ENCODE measurements around the gene ADGRF3.

GRCh38 chr2:26312471-26312870, 34.1 kb downstream of the ADGRF3 start:
- no peak for TF ChIP-seq CTCF (IDR thresholded peaks at IDR 0.05)
- TF ChIP-seq TCF7L2 (IDR thresholded peaks at IDR 0.05; ENCODE audit: low read depth, low read length), result no peak
